OCI-LY3 (cell line): ENCODE measurements around the gene RAB20.

Experiments used
- H2AFZ ChIP-seq: fragments of 200-600, 300-600 bp; shearing (Covaris generic); 2 replicates; pipeline ENCODE4 v1.6.0; 2014; ENCODE audit warnings: antibody characterized with exemption, low read depth, low read length
- H3K27ac ChIP-seq: fragments of 200-600, 300-600 bp; sonication (generic); 2 replicates; pipeline ENCODE4 v1.5.1; 2014; ENCODE audit warnings: mild to moderate bottlenecking, low read length, moderate library complexity, mixed read lengths
- H3K27me3 ChIP-seq: fragments of 200-600, 300-600 bp; sonication (generic); 2 replicates; pipeline ENCODE4 v1.6.1; 2014; ENCODE audit warnings: low read depth, low read length, mixed read lengths
- H3K36me3 ChIP-seq: fragments of 200-600, 300-600 bp; sonication (generic); replicated peaks from 2 replicates; pipeline ENCODE3; 2014; ENCODE audit warnings: low read depth, low read length, mixed read lengths
- H3K4me1 ChIP-seq: fragments of 300-600, 200-600 bp; sonication (generic); 2 replicates; pipeline ENCODE4 v1.6.1; 2014; ENCODE audit warnings: low read length, mixed read lengths
- H3K4me2 ChIP-seq: fragments of 200-600, 300-600 bp; sonication (generic); 2 replicates; pipeline ENCODE4 v1.6.1; 2014; ENCODE audit warnings: low read length, mixed read lengths
- H3K4me3 ChIP-seq: fragments of 300-600, 200-600 bp; sonication (generic); 2 replicates; pipeline ENCODE4 v1.5.1; 2014; ENCODE audit warnings: antibody characterized with exemption, mild to moderate bottlenecking, low read length, moderate library complexity
- H3K79me2 ChIP-seq: fragments of 300-600, 200-600 bp; shearing (Covaris generic); 2 replicates; pipeline ENCODE4 v1.6.1; 2014; ENCODE audit warnings: mild to moderate bottlenecking, low read length, mixed read lengths
- H3K9ac ChIP-seq: fragments of 300-600, 200-600 bp; shearing (Covaris generic); 2 replicates; pipeline ENCODE4 v1.6.0; 2014; ENCODE audit warnings: mild to moderate bottlenecking, low read length, moderate library complexity
- H3K9me3 ChIP-seq: fragments of 200-600, 300-600 bp; shearing (Covaris generic); 2 replicates; pipeline ENCODE4 v1.6.1; 2014; ENCODE audit warnings: low read length, mixed read lengths; ENCODE audit not compliant: insufficient read depth
- H4K20me1 ChIP-seq: fragments of 200-600, 300-600 bp; sonication (generic); 2 replicates; pipeline ENCODE4 v1.6.1; 2016; ENCODE audit warnings: low read length, mixed read lengths; ENCODE audit not compliant: insufficient read depth
- EZH2phosphoT487 ChIP-seq: fragments of 200-600 bp; shearing (Covaris generic); IDR thresholded peaks from 2 replicates; pipeline ENCODE4 v1.6.1; 2018; ENCODE audit warnings: antibody characterized with exemption, mixed run types, low read depth
- TF ChIP-seq, protein P1 (sequence below): fragments of 200-600, 300-600 bp; sonication (generic); IDR thresholded peaks from 2 replicates; pipeline ENCODE4 v1.5.1; 2014; ENCODE audit warnings: antibody characterized with exemption, low read length, low read depth

Gene RAB20

GRCh38 chr13:110518226-110518525 lies 43.3 kb downstream of the RAB20 start:
- Histone ChIP-seq H3K27me3 (peaks cover 51% of the 10 kb centered on the region), H2AFZ (no peak overlapping the region), H3K79me2 (no peaks in the 10 kb centered on the region), H3K4me2 (no peak overlapping the region), H3K9ac (no peak overlapping the region), H4K20me1 (no peaks in the 10 kb centered on the region), H3K36me3 (no peaks in the 10 kb centered on the region), H3K4me3 (no peak overlapping the region), H3K9me3 (no peaks in the 10 kb centered on the region), H3K27ac (no peak overlapping the region), H3K4me1 (peaks cover 6% of the 10 kb centered on the region)
- no peak for TF ChIP-seq EZH2phosphoT487
- TF ChIP-seq, protein P1, sequence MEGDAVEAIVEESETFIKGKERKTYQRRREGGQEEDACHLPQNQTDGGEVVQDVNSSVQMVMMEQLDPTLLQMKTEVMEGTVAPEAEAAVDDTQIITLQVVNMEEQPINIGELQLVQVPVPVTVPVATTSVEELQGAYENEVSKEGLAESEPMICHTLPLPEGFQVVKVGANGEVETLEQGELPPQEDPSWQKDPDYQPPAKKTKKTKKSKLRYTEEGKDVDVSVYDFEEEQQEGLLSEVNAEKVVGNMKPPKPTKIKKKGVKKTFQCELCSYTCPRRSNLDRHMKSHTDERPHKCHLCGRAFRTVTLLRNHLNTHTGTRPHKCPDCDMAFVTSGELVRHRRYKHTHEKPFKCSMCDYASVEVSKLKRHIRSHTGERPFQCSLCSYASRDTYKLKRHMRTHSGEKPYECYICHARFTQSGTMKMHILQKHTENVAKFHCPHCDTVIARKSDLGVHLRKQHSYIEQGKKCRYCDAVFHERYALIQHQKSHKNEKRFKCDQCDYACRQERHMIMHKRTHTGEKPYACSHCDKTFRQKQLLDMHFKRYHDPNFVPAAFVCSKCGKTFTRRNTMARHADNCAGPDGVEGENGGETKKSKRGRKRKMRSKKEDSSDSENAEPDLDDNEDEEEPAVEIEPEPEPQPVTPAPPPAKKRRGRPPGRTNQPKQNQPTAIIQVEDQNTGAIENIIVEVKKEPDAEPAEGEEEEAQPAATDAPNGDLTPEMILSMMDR = no peak

DNA sequence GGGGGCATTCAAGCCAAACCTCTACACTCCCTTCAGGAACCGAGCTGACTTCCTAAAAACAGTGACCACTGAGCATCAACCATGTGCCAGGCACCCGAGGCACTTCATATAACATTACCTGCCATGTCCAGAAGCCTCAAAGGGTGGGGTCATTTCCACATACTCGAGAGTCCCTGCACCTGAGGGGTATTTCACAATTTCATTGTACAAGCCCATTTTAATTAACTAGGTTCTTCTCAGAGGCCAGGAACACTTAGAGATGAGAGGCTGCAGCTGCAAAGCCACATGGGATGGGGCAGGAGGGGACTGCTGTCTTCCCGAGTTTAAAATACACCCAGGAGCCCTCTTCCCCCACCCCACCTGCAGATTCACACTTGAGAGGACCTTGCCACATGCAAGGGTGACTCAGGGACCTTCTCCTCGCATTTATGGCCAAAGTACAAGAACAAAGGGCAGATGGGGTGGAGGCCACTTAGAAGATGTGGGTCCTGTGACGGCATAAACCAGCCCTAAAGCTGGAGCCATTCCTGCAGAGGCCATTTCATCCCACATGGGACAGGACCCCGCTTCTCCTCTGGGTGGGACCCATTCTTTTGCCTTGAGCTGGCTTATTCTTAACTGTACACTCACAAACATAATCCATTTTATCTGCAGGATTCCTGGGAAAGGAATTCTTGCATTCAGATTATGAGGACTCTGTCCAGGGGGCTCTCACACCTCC lies 43.9 kb downstream of the RAB20 start:
- Histone ChIP-seq H3K9me3 (no peaks in the 10 kb centered on the region), H3K36me3 (no peaks in the 10 kb centered on the region)

GRCh38 chr13:110516500-110516899 lies 45.0 kb downstream of the RAB20 start:
- no peaks in the 10 kb centered on the region for H3K9me3 ChIP-seq
- H3K4me3 ChIP-seq = no peak overlapping the region
- H3K27ac ChIP-seq = no peak overlapping the region
- no peak overlapping the region for H3K9ac ChIP-seq
- no peaks in the 10 kb centered on the region for H3K4me1 ChIP-seq
- no peaks in the 10 kb centered on the region for H4K20me1 ChIP-seq
- no peaks in the 10 kb centered on the region for H3K36me3 ChIP-seq
- H3K27me3 ChIP-seq = peaks cover 46% of the 10 kb centered on the region
- H2AFZ ChIP-seq = no peak overlapping the region
- TF ChIP-seq, protein P1 = no peak
- TF ChIP-seq EZH2phosphoT487 = no peak
- H3K4me2 ChIP-seq = no peak overlapping the region
- H3K79me2 ChIP-seq = no peaks in the 10 kb centered on the region

More for the DNA sequence above, 43.9 kb downstream of the RAB20 start:
- H3K9ac ChIP-seq = no peak overlapping the region
- no peak overlapping the region for H3K4me2 ChIP-seq
- no peaks in the 10 kb centered on the region for H4K20me1 ChIP-seq
- no peak overlapping the region for H2AFZ ChIP-seq
- peaks cover 48% of the 10 kb centered on the region for H3K27me3 ChIP-seq
- H3K79me2 ChIP-seq = no peaks in the 10 kb centered on the region
- H3K27ac ChIP-seq = no peak overlapping the region
- no peak overlapping the region for H3K4me3 ChIP-seq
- TF ChIP-seq, protein P1 = no peak
- no peak for TF ChIP-seq EZH2phosphoT487
- peaks cover 6% of the 10 kb centered on the region for H3K4me1 ChIP-seq

DNA sequence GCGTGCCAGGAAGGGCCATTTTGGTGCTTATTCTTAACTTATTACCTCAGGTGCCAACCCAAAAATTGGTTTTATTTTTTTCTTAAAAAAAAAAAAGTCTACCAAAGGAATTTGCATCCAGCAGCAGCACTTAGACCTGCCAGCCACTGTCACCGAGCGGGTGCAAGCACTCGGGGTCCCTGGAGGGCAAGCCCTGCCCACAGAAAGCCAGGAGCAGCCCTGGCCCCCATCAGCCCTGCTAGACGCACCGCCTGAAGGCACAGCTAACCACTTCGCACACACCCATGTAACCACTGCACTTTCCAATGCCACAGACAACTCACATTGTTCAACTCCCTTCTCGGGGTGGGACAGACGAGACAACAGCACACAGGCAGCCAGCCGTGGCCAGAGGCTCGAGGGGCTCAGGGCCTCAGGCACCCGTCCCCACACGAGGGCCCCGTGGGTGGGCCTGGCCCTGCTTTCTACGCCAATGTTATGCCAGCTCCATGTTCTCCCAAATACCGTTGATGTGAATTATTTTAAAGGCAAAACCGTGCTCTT lies 49.3 kb downstream of the RAB20 start:
- Histone ChIP-seq H3K4me3 (no peak overlapping the region), H3K36me3 (no peaks in the 10 kb centered on the region), H3K27ac (no peak overlapping the region), H3K9ac (no peak overlapping the region), H3K9me3 (no peaks in the 10 kb centered on the region), H3K4me1 (no peaks in the 10 kb centered on the region), H3K27me3 (peaks cover 62% of the 10 kb centered on the region), H2AFZ (no peak overlapping the region), H3K79me2 (no peaks in the 10 kb centered on the region), H4K20me1 (no peaks in the 10 kb centered on the region), H3K4me2 (no peak overlapping the region)
- TF ChIP-seq, protein P1 = no peak
- no peak for TF ChIP-seq EZH2phosphoT487
